GM12891 (cell line): ENCODE results near the gene FOXO3.

Experiments
- POLR2A ChIP-seq: IDR thresholded peaks from 2 replicates; pipeline ENCODE4 v1.6.1; 2011; ENCODE audit warnings: low read depth, low read length, control low read depth
- POLR2AphosphoS5 ChIP-seq: IDR thresholded peaks from 2 replicates; pipeline ENCODE4 v1.6.1; 2011; ENCODE audit warnings: low read depth, low read length, control low read depth
- SPI1 ChIP-seq: IDR thresholded peaks from 2 replicates; pipeline ENCODE4 v1.6.1; 2011; ENCODE audit warnings: low read depth, low read length, control low read depth
- TAF1 ChIP-seq: IDR thresholded peaks from 2 replicates; pipeline ENCODE4 v1.6.1; 2011; ENCODE audit warnings: low read depth, low read length, control low read depth

DNA sequence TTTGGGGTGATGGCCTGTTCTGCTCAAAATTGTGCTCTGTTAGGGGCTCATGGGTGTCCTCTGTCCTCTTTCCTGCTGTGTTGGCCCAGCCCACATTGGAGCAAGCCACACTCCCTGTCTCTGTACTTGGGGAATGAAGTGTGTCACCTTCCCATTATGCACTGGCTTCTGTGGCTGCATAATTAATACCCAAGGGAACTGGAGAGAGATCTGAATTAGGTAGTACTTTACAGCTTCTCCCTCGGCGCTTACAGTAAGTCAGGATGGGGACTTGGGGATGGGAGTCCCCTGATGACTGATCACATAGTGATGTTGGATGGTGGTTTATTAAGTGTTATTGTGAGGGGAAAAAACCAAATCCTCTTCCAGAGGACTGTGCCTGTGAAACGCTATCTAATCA, 116.6 kb downstream of the FOXO3 start:
- TF ChIP-seq POLR2A (no peak), POLR2AphosphoS5 (no peak), TAF1 (no peak), SPI1 (no peak)
